ENCODE results near the gene PSMC4. TPM values are rescaled to one million over a fixed set of nuclear protein-coding genes. Genes with fewer than 3 reads are reported as not detected.

PSMC4 gene
- total RNA-seq, 1 donor from 2014 or later, result 75.4 TPM

- H3K36me3 Mint-ChIP-seq (ENCODE audit: low read depth), result peaks cover 75% of the 10 kb centered on the region
Observed at GRCh38 chr19:40009674-40010073, 38.7 kb downstream of the PSMC4 start.

DNA sequence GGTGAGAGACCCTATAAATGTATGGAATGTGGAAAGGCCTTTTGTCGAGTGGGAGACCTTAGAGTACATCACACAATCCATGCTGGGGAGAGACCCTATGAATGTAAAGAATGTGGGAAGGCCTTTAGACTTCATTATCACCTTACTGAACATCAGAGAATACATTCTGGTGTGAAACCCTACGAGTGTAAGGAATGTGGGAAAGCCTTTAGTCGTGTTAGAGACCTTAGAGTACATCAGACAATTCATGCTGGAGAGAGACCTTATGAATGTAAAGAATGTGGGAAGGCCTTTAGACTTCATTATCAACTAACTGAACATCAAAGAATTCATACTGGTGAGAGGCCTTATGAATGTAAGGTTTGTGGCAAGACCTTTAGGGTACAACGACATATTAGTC, 43.0 kb downstream of the PSMC4 start:
- TF ChIP-seq CTCF (IDR thresholded peaks at IDR 0.05), result no peak
- H3K27me3 Mint-ChIP-seq (ENCODE audit: low read depth), result no peaks in the 10 kb centered on the region
- H3K4me1 Mint-ChIP-seq (ENCODE audit: low read depth), result no peaks in the 10 kb centered on the region
- peaks cover 72% of the 10 kb centered on the region for H3K9me3 Mint-ChIP-seq (ENCODE audit: low read depth)
- H3K27ac Mint-ChIP-seq (ENCODE audit: unreplicated experiment), result no peak overlapping the region
- no peak for DNase-seq (ENCODE audit: low spot score)
- H3K36me3 Mint-ChIP-seq (ENCODE audit: low read depth), result peaks cover 56% of the 10 kb centered on the region
- no peak overlapping the region for H3K4me3 Mint-ChIP-seq (ENCODE audit: unreplicated experiment)

More at GRCh38 chr19:40009674-40010073, 38.7 kb downstream of the PSMC4 start:
- Mint-ChIP-seq H3K27me3 (ENCODE audit: low read depth) (no peaks in the 10 kb centered on the region), H3K4me1 (ENCODE audit: low read depth) (no peaks in the 10 kb centered on the region), H3K4me3 (ENCODE audit: unreplicated experiment) (no peak overlapping the region), H3K9me3 (ENCODE audit: low read depth) (peaks cover 51% of the 10 kb centered on the region), H3K27ac (ENCODE audit: unreplicated experiment) (no peak overlapping the region)
- DNase-seq (ENCODE audit: low spot score), result no peak
- no peak for TF ChIP-seq CTCF (IDR thresholded peaks at IDR 0.05)

DNA sequence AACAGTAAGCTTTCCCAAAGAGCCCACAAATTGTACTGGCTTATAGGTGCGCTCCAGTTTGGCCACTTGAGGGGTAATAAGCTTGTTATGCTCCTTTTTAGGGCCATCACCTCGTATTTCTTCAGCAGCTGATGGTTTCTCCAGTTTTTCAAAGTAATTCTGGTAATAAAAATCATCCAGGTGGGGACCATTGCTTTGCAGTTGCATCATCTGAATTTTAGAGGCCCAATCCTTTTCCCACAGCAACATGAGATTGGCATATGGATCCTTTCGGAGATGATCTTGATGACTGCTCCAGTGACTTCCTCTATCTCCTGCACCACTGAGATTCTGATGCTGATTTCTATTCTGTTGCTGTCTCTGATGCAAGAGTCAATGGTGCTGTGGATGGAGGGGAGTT, 53.0 kb downstream of the PSMC4 start:
- no peak for TF ChIP-seq CTCF (IDR thresholded peaks at IDR 0.05)
- H3K9me3 Mint-ChIP-seq (ENCODE audit: low read depth), result peaks cover 82% of the 10 kb centered on the region
- peaks cover 36% of the 10 kb centered on the region for H3K36me3 Mint-ChIP-seq (ENCODE audit: low read depth)
- DNase-seq (ENCODE audit: low spot score), result no peak
- H3K4me3 Mint-ChIP-seq (ENCODE audit: unreplicated experiment), result no peak overlapping the region
- no peaks in the 10 kb centered on the region for H3K4me1 Mint-ChIP-seq (ENCODE audit: low read depth)
- no peaks in the 10 kb centered on the region for H3K27me3 Mint-ChIP-seq (ENCODE audit: low read depth)
- H3K27ac Mint-ChIP-seq (ENCODE audit: unreplicated experiment), result no peak overlapping the region

DNA sequence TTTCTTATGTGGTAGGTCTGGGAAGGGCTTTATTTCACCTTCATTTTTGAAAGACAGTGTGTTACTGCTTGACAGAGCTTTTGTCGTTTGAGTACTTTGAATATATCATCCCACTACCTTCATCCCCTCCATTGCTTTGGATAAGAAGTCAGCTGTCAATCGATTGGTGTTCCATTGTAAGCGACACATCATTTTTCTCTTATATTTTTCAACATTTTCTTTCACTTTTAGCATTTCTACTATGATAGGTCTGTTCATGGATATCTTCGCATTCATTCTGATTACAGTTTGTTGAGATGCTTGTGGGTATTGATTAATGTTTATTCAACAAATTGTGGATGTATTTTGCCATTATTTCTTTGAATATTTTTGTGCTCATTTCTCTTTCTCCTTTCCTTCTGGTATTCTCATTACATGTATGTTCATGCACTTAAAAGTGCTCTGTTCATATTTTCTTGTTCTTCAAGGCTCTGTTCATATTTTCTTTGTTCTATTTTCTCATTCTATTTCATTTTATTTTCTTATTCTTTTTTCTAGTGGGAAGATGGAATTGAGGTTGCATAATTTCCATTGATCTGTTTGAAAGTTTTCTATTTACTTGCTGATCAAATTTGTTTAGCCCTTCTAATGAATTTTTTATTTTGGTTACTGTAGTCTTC, 55.1 kb downstream of the PSMC4 start:
- Mint-ChIP-seq H3K9me3 (ENCODE audit: low read depth) (peaks cover 77% of the 10 kb centered on the region), H3K4me3 (ENCODE audit: unreplicated experiment) (no peak overlapping the region), H3K27me3 (ENCODE audit: low read depth) (no peaks in the 10 kb centered on the region), H3K4me1 (ENCODE audit: low read depth) (no peaks in the 10 kb centered on the region), H3K27ac (ENCODE audit: unreplicated experiment) (no peak overlapping the region), H3K36me3 (ENCODE audit: low read depth) (peaks cover 47% of the 10 kb centered on the region)
- DNase-seq (ENCODE audit: low spot score), result no peak
- no peak for TF ChIP-seq CTCF (IDR thresholded peaks at IDR 0.05)

- peaks cover 73% of the 10 kb centered on the region for H3K9me3 Mint-ChIP-seq (ENCODE audit: low read depth)
- H3K4me3 Mint-ChIP-seq (ENCODE audit: unreplicated experiment), result no peak overlapping the region
- H3K36me3 Mint-ChIP-seq (ENCODE audit: low read depth), result peaks cover 48% of the 10 kb centered on the region
- no peaks in the 10 kb centered on the region for H3K27me3 Mint-ChIP-seq (ENCODE audit: low read depth)
- no peak overlapping the region for H3K27ac Mint-ChIP-seq (ENCODE audit: unreplicated experiment)
- H3K4me1 Mint-ChIP-seq (ENCODE audit: low read depth), result no peaks in the 10 kb centered on the region
- DNase-seq (ENCODE audit: low spot score), result no peak
- TF ChIP-seq CTCF (IDR thresholded peaks at IDR 0.05), result no peak
Observed at GRCh38 chr19:40026597-40026970, 55.6 kb downstream of the PSMC4 start.

Other genes starting within 250 kb of the PSMC4 start
- not detected in 3 replicates for gene CLC, start 233.1 kb upstream of the PSMC4 start, total RNA-seq
- not detected in 3 replicates for gene LEUTX, start 192.3 kb upstream of the PSMC4 start, total RNA-seq
- gene DYRK1B, start 137.0 kb upstream of the PSMC4 start, total RNA-seq, result 15.0 to 20.0 TPM (median 19.6 TPM) in 3 replicates
- gene FBL, start 124.8 kb upstream of the PSMC4 start, total RNA-seq, result 95.0 to 119 TPM (median 104 TPM) in 3 replicates
- 0.31 to 1.6 TPM (median 0.42 TPM) in 3 replicates for gene FCGBP, start 36.5 kb upstream of the PSMC4 start, total RNA-seq
- 2.0 to 7.5 TPM (median 3.6 TPM) in 3 replicates for gene ZNF546, start 25.9 kb downstream of the PSMC4 start, total RNA-seq
- 9.5 to 16.0 TPM (median 10.1 TPM) in 3 replicates for gene ZNF780B, start 85.1 kb downstream of the PSMC4 start, total RNA-seq
- gene ZNF780A, start 119.8 kb downstream of the PSMC4 start, total RNA-seq, result 6.0 to 11.0 TPM (median 10.9 TPM) in 3 replicates
- gene MAP3K10, start 220.3 kb downstream of the PSMC4 start, total RNA-seq, result 20.0 to 22.7 TPM (median 21.0 TPM) in 3 replicates
- not detected in 3 replicates for gene TTC9B, start 247.2 kb downstream of the PSMC4 start, total RNA-seq

All from chondrocyte (in vitro differentiated cells).